Measurements from ENCODE around the gene GPR39. TPM values are rescaled to one million over a fixed set of nuclear protein-coding genes. Genes with fewer than 3 reads are reported as not detected.

GPR39 gene
- total RNA-seq, 2 donors from 2014 or later = 12.3 to 14.6 TPM

- Histone ChIP-seq H3K9ac (ENCODE audit: low read depth in 2 of 2, low read length in 2 of 2) (no peak overlapping the region), H3K9me3 (no peaks in the 10 kb centered on the region), H3K4me3 (no peak overlapping the region), H3K36me3 (no peaks in the 10 kb centered on the region), H3K27ac (no peak overlapping the region), H3K4me1 (no peaks in the 10 kb centered on the region), H3K27me3 (no peaks in the 10 kb centered on the region)
- intact Hi-C loops (cut with DNase I) = no loop called here
- TF ChIP-seq, protein P1, sequence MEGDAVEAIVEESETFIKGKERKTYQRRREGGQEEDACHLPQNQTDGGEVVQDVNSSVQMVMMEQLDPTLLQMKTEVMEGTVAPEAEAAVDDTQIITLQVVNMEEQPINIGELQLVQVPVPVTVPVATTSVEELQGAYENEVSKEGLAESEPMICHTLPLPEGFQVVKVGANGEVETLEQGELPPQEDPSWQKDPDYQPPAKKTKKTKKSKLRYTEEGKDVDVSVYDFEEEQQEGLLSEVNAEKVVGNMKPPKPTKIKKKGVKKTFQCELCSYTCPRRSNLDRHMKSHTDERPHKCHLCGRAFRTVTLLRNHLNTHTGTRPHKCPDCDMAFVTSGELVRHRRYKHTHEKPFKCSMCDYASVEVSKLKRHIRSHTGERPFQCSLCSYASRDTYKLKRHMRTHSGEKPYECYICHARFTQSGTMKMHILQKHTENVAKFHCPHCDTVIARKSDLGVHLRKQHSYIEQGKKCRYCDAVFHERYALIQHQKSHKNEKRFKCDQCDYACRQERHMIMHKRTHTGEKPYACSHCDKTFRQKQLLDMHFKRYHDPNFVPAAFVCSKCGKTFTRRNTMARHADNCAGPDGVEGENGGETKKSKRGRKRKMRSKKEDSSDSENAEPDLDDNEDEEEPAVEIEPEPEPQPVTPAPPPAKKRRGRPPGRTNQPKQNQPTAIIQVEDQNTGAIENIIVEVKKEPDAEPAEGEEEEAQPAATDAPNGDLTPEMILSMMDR (IDR thresholded peaks at IDR 0.05) = no peak
- DNase-seq = no peak
These were observed 276.2 kb downstream of the GPR39 start for GRCh38 chr2:132692816-132693215.

Data from colonic mucosa (tissue), 4 donors.